Measurements from ENCODE around the gene TES.

DNA sequence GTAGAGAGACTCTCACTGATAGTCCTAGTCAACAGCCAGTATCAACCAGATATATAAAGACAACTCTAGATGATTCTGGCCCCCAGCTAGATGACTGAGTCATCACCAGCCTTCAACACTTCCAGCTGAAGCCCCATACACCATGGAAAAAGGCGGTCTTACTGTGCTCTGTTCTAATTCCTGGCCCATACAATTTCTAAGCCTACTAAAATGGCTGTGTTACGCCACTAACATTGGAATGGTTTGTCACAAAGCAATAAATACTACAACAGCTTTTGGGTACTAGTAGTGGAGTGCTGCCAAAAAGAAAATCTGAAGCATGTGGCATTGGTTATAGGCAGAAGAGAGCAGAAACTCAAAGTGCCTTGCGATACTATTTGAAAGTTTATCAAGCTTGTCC, 13.0 kb upstream of the TES start:
- TF ChIP-seq, protein P1, sequence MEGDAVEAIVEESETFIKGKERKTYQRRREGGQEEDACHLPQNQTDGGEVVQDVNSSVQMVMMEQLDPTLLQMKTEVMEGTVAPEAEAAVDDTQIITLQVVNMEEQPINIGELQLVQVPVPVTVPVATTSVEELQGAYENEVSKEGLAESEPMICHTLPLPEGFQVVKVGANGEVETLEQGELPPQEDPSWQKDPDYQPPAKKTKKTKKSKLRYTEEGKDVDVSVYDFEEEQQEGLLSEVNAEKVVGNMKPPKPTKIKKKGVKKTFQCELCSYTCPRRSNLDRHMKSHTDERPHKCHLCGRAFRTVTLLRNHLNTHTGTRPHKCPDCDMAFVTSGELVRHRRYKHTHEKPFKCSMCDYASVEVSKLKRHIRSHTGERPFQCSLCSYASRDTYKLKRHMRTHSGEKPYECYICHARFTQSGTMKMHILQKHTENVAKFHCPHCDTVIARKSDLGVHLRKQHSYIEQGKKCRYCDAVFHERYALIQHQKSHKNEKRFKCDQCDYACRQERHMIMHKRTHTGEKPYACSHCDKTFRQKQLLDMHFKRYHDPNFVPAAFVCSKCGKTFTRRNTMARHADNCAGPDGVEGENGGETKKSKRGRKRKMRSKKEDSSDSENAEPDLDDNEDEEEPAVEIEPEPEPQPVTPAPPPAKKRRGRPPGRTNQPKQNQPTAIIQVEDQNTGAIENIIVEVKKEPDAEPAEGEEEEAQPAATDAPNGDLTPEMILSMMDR (IDR thresholded peaks at IDR 0.05): no peak
- TF ChIP-seq POLR2A (IDR thresholded peaks at IDR 0.05): no peak
